NCI-H187 (cell line): ENCODE data around the gene ARL15.

ENCODE experiments used
- DNase-seq, 2 experiments: peaks; one replicate each; lab custom pipeline; 2025; lab: John Stamatoyannopoulos, UW

The ARL15 gene

GRCh38 chr5:54205453-54205852, 104.9 kb downstream of the ARL15 start:
- no peak for DNase-seq

DNA sequence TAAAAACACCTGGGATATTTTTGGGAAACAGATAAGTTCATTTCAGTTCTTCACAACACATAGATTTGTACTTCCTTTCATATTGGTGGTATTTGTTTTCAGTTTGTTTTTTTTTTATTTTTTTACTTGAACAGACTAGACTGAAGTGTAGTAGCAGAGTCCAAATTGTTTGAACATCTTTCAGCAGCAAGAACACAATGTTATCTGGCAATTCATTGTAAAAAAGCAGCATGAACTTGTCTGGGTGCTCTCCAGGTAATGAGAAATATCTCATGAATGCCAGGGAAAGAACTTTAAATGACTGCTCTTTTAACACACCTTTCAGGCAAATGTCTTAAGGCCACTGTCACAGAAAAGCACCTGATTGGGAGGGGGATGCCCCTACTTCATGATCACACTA, 113.4 kb downstream of the ARL15 start:
- no peak for DNase-seq

GRCh38 chr5:54195701-54196100, 114.7 kb downstream of the ARL15 start:
- no peak for DNase-seq

DNA sequence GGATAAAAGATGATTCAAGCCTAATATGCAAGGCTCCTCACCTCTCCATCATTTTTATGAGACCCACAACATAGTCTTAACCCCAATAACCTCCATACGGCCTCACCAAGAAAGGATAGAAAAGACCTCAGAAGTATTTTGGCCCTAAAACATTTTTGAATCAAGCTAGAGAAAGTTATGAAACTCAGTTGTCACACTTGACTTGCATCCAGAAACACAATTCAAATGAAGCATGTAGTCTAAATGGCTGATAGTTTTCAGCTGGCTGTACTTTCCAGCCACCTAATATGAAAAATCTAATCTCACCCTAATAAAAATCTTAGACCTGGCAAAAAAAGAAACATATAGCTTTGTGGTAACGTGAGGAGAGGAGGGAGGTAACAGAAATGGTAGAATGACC, 116.1 kb downstream of the ARL15 start:
- DNase-seq = no peak

DNA sequence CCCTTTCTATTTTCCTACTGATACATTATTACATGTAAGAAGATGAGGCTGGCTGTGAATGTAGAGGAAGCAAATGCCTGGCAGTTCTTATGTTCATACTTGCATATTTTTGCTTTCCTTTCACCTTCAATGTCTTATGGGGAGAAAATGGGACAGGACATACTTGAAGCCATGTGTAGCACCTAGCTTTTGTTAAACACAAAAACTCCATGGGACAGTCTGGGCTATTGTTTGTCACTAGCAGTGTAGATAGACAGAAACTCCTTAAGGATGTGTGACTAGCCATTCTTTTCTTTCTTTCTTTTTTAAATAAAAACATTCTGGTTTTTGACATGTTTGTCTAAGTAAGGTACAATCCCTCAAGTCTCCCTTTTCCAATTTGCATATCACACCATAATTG, 122.7 kb downstream of the ARL15 start:
- DNase-seq = no peak

GRCh38 chr5:54186912-54187445, 123.4 kb downstream of the ARL15 start:
- no peak for DNase-seq

DNA sequence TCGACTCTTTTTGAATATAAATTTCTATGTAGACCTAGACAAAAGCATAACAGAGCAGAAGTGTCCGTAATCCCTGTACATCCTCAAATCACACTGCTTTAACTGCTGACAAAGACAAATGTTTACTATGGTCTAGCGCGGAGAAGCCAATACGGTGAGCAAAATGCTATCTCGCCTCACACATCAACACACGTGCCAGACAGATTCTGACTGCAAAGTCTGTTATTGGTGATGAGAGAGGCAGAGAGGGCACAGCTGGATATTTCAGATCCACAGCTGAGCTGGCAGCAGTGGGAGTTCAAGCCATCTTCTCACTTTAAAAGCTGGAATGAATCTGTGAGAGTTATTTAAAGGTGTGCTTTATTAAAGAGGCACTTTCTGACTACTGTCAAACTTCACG, 124.3 kb downstream of the ARL15 start:
- no peak for DNase-seq

DNA sequence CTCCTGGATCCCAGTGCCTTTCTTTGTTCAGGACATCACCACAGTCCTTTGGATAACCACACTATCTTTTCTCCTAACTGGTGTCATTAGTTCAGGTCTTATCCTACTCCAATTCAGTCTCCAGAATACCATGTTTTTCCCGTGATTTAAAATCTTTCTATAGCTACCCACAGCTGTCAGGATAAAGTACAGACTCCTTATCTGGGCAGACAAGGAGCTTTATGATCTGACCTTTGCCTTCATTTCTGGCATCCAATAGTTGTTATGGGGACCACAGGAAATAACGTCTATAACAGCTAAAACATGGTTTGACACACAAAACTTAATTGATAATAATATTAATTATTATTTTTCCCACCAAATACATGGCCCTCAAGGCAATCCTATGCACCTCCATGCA, 125.6 kb downstream of the ARL15 start:
- DNase-seq = no peak

DNA sequence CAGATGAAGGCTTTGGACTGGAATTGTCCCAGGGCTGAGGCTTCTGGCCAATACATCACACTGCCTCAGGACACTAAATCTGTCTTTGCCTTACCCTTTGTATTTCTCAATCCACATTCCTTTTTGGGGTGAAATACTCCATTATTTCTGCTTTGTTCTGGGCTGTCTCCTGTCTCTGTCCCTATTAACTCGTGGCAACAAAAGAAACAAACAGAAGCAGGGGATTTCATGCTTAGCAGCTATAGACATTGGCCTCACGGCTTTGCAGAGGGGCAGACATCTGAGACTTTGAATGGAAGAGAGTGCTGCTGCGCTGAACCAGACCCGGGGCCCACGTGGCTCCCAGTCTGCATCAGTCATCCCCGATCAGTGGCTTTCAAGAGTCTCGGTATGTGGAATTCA, 129.7 kb downstream of the ARL15 start:
- DNase-seq = no peak

DNA sequence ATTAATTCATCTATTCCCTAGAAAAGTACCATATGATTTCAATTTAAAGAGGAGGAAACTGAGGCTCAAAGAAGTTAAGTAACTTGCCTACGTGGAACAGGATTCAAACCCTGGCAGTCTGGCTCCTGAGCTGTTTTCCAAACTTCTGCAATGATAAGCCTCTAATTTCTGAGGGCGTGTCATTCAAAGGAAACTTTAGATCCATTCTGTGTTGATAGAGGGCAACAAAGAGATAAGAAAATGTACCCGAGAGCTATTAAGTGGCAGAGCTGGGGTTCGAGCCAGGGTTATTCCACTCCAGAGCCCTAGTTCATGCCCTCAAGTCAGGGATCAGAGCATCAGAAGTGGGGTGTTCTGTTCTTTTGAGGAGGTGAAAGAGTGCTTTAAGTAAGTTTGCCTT, 131.4 kb downstream of the ARL15 start:
- no peak for DNase-seq

GRCh38 chr5:54178207-54178606, 132.2 kb downstream of the ARL15 start:
- no peak for DNase-seq

GRCh38 chr5:54177058-54177457, 133.3 kb downstream of the ARL15 start:
- no peak for DNase-seq

DNA sequence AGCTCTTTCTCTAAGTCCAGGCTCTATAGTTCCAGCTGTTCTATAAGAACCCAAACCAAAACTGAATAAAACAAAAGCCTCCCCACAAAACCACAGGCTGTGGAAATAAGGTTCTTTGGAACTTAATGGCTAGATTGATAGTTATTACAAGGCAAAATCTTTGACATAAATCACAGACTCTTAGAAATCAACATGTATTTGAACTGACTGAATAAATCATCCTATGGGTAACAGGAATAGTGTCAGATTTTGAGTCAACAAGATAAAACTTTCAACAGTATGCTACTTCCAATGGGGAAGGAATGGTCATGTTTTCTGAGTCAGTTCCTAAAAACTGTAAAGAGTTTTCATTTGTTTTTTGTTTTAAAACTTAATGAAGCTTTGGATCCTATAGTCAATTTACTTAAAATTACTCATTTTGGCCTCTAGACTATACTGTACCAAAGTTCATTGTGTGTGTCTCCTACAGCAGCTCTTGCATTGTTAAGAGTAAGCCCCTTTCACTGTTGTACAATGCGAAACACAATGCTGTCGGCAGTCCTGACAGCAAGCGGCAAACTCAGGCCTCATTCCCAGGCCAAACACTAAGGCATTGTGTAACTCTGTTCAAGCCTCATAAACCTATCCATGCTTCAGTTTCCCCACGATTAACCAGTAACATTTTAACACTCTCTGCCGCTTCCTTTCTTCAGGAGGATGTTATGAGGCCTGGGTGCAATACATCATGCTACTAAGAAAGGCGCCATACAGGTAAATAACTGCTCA, 134.1 kb downstream of the ARL15 start:
- no peak for DNase-seq

DNA sequence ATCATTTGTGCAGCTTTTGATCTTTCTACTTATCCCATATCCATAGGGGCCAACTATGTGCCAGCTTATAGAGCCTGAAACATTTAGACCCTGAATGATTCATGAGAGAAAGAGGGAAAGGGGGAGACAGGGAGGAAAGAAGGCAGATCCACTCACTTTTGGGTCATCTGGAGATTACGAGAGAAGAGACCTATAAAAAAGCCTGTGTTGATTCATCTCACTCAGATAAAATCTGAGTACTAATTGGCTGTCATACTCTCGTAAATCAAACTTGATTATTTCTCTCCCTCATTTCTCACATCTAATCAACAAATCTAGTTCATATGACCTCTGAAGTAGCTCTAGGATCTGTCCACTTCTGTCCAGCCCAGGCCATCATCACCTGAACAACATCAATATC, 137.1 kb downstream of the ARL15 start:
- no peak for DNase-seq

DNA sequence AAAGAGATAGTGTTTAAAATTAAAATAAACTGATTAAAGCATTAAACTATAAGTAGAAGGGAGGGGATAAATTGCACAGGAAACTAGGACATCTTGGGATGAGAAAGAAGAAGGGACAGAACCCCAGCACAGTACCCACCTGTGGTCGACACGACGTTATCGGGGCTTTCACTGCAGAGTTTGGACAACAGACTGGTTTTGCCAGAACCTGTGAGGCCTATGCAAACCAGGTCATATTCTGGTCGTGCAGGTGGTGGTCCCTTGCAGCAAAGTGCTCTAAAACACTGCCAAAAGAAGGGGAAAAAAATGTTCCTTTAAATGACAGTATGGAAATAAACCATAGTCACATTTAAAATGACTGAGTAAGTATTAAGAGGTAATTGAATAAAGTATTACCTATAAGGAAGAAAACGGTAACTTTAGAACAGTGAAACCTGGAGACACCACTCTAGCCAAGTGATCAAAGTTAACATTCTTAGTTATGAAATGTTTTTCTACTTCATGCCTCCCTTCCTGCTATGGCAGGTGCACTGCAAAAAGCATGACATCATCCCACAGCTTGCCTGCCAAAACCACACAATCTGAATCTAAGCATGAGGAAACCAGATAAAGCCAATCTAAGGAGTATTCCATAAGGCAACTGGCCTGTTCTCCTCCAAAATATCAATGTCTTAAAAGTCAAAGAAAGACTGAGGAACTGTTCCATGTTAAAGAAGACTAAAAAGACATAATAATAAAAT, 138.6 kb downstream of the ARL15 start:
- DNase-seq = no peak

DNA sequence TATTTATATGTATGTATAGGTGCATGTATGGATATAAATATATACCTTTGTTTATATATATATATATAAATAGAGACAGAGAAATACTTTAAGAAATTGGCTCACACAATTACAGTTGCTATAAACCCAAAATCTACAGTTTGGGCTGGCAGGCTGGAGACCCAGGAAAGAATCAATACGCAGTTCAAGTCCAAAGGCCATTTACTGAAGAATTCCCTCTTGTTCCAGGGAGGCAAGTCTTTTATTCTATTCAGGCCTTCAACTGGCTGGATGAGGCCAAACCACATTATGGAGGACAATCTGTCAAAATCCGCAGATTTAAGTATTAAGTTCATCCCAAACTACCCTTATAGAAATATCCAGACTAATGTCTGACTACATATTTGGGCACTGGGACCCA, 144.7 kb downstream of the ARL15 start:
- DNase-seq = no peak

DNA sequence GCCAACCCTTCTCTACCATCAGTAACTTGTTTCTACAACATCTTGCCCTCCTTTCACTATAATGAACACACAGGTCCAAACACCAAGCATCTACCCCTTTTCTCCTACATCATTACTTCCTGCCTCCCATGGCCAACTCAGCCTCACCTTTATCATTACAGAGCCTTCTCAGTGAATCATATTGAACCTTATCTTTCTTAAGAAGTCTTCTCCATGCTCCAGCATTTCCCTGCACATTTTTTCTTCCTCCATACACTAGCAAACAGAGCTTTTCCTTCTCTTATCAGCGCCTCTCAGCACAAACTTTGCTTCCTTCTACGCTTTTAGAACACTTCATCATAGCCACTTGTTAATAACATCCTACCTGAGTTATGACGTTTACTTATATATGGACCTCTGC, 148.2 kb downstream of the ARL15 start:
- DNase-seq = no peak

DNA sequence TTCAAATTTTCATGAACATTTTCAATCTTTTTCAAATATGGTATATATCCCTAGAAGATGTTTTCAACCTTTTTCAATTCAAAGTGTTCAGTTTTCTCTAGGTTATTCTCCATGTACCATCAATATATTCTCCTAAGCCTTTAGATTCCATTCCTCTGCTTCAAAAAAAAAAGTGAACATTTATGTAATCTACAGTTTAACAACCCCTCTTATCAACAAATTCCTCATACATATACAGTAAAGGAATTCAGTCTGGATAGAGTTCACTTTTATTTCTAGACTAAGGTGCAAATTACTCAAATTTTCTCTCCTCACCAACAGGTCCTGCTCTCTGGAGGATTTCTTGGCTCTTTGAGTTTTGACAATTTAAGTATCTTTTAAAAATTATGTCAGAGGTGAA, 150.0 kb downstream of the ARL15 start:
- no peak for DNase-seq

GRCh38 chr5:54159893-54160195, 150.5 kb downstream of the ARL15 start:
- DNase-seq = no peak

GRCh38 chr5:54159153-54159892, 151.1 kb downstream of the ARL15 start:
- no peak for DNase-seq

DNA sequence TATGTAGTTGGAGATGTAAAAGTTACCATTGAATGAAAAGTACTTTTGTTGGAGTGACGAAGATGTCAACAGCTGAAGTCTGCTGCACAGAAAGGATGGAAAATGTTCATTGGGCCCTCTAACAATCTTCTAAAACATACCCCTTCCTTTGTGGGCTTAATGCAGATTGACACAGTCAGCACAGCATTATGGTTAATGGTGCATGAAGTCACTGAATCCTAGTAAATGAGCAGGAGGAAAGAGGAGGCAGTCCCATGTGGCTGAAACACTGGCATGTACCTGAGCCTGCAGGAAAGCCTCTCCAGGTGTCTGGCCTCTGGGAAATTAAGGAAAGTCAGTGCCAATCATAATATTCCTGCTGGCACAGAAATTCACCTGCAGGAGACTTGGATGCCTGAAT, 153.8 kb downstream of the ARL15 start:
- peak; percentile 9 to 39 for DNase-seq

- no peak for DNase-seq
These were observed 159.5 kb downstream of the ARL15 start for GRCh38 chr5:54150841-54151240.

GRCh38 chr5:54148858-54149257, 161.5 kb downstream of the ARL15 start:
- no peak for DNase-seq
